HG03103 (cell line): Measurements from ENCODE around the gene DTNA.
A peak's percentile ranks its signal among the peaks of the same experiment; 100 is the strongest.

Experiments
- ATAC-seq: cut with Tn5 transposase; IDR thresholded peaks from one replicate; pipeline ENCODE4 v1.9.1; 2021; ENCODE audit warnings: low read depth; ENCODE audit not compliant: unreplicated experiment

The DTNA gene

GRCh38 chr18:34760444-34760843 is 50.3 kb downstream of the DTNA start:
- ATAC-seq: no peak

GRCh38 chr18:34764451-34764850 is 54.4 kb downstream of the DTNA start:
- no peak for ATAC-seq

GRCh38 chr18:34767601-34768027 is 57.5 kb downstream of the DTNA start:
- no peak for ATAC-seq

GRCh38 chr18:34771958-34772357 is 61.9 kb downstream of the DTNA start:
- no peak for ATAC-seq

- no peak for ATAC-seq
Observed at GRCh38 chr18:34772887-34773286, 62.8 kb downstream of the DTNA start.

- ATAC-seq: no peak
Observed at GRCh38 chr18:34773378-34773777, 63.3 kb downstream of the DTNA start.

GRCh38 chr18:34773961-34774766 is 64.1 kb downstream of the DTNA start:
- no peak for ATAC-seq

GRCh38 chr18:34775461-34775860 is 65.4 kb downstream of the DTNA start:
- ATAC-seq: no peak

- no peak for ATAC-seq
Observed at GRCh38 chr18:34779112-34779511, 69.0 kb downstream of the DTNA start.

- no peak for ATAC-seq
Observed at GRCh38 chr18:34780856-34781255, 70.8 kb downstream of the DTNA start.

- ATAC-seq: no peak
Observed at GRCh38 chr18:34783501-34783900, 73.4 kb downstream of the DTNA start.

- no peak for ATAC-seq
Observed at GRCh38 chr18:34786162-34786741, 76.2 kb downstream of the DTNA start.

GRCh38 chr18:34787931-34788532 is 77.9 kb downstream of the DTNA start:
- peak; percentile 62 for ATAC-seq

- ATAC-seq: no peak
Observed at GRCh38 chr18:34789768-34790344, 79.8 kb downstream of the DTNA start.

- ATAC-seq: no peak
Observed at GRCh38 chr18:34794348-34794747, 84.2 kb downstream of the DTNA start.

GRCh38 chr18:34795070-34795732 is 85.1 kb downstream of the DTNA start:
- ATAC-seq: no peak

- ATAC-seq: no peak
Observed at GRCh38 chr18:34796035-34796657, 86.0 kb downstream of the DTNA start.

GRCh38 chr18:34799291-34799690 is 89.2 kb downstream of the DTNA start:
- no peak for ATAC-seq

- ATAC-seq: no peak
Observed at GRCh38 chr18:34800381-34800780, 90.3 kb downstream of the DTNA start.

GRCh38 chr18:34801774-34802173 is 91.7 kb downstream of the DTNA start:
- no peak for ATAC-seq
